ENCODE measurements around the gene WNT3. TPM values are rescaled to one million over a fixed set of nuclear protein-coding genes. Genes with fewer than 3 reads are reported as not detected.

The WNT3 gene, protein sequence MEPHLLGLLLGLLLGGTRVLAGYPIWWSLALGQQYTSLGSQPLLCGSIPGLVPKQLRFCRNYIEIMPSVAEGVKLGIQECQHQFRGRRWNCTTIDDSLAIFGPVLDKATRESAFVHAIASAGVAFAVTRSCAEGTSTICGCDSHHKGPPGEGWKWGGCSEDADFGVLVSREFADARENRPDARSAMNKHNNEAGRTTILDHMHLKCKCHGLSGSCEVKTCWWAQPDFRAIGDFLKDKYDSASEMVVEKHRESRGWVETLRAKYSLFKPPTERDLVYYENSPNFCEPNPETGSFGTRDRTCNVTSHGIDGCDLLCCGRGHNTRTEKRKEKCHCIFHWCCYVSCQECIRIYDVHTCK
- 2.9 TPM for total RNA-seq

DNA sequence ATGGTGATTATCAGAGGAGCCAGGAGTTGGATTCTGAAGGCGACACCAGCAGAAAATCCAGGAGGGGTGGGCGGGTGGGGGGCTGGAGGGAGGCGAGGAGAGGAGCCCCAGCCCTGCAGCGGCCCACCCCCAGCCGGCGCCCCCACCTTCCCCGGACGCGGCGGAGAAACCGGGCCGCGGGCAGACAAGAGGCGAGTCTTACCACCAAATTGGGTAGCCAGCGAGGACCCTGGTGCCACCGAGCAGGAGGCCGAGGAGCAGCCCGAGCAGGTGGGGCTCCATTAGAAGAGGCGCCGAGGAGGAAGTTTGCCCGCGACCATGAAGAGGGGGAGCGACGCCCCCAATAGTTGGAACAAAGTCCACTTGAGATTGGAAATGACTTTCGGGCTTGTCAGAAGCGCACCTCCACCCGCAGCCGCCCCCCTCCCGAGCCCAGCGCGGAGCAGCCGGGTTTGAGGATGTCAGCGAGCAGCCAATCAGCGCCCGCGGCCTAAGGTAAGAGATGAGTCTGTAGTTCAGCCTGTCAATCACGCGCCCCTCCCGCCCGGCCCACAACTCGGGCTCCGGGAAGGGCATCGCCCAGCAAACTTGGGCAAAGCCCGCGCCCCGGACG lies at the start of gene WNT3:
Gene WNT3 (minus strand): TSS at position 377 of the 613 bp plus-strand sequence. CDS start 95 bp downstream, at position 282.

DNA sequence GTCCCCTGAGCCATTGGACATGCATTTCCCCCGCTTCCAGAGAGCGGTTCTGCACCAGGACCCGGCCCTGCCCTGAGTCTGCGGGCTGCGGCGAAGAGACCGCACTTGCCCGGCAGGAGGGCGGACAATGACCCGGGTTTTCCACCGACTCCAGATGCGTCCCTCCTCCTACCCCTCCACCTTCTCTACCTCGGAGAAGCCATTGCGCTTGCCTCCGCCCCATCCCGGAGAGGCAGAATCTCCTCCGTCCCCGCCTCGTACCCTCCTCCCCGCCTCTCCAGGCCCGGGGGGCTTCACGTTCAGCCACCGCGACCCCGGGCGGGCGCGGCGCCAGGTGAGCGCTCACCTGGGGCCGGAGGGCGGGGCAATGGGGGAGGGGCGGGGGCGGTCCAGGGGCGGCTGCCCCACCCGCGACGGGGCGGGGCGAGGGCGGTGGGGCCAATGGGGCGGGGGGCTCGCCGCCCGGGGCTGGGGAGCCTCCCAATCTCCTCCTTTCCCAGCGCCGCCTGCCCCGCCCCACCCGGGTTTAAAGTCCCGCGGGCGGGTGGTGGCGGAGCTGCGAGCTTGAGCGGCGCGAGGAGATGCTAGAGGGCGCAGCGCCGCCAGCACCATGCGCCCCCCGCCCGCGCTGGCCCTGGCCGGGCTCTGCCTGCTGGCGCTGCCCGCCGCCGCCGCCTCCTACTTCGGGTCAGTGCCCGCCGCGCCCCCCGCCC lies 32.7 kb upstream of the WNT3 start, which contains the start of gene WNT9B:
Gene WNT9B (plus strand): TSS at position 555 of the 713 bp plus-strand sequence. CDS start 56 bp downstream, at position 611.

Other genes with a start within 250 kb of the WNT3 start
- gene ARL17A, start 239.0 kb downstream of the WNT3 start, total RNA-seq: 25.3 TPM
- gene NSF, start 228.0 kb downstream of the WNT3 start, total RNA-seq: 76.4 TPM
- gene WNT9B, start 32.9 kb upstream of the WNT3 start, total RNA-seq: 0.16 TPM
- 61.1 TPM for gene GOSR2, start 104.5 kb upstream of the WNT3 start, total RNA-seq
- gene RPRML, start 160.6 kb upstream of the WNT3 start, total RNA-seq: not detected